Activated CD8-positive, alpha-beta memory T cell treated with anti-CD3 and anti-CD28 coated beads, Interleukin-2, amount 50 U/mL, for 1 hour (primary cell): Measurements from ENCODE around the gene RECK.
A peak's percentile ranks its signal among the peaks of the same experiment; 100 is the strongest.
"Not testable (repeated sequence)": the region's sequence is repeated elsewhere in the genome, so short reads cannot be mapped to it uniquely, and the experiment has no call there.

ENCODE experiments used
- DNase-seq: peaks from one replicate; pipeline ENCODE4 v3.0.0-alpha.2; 2020; ENCODE audit errors: extremely low read depth

The RECK gene

DNA sequence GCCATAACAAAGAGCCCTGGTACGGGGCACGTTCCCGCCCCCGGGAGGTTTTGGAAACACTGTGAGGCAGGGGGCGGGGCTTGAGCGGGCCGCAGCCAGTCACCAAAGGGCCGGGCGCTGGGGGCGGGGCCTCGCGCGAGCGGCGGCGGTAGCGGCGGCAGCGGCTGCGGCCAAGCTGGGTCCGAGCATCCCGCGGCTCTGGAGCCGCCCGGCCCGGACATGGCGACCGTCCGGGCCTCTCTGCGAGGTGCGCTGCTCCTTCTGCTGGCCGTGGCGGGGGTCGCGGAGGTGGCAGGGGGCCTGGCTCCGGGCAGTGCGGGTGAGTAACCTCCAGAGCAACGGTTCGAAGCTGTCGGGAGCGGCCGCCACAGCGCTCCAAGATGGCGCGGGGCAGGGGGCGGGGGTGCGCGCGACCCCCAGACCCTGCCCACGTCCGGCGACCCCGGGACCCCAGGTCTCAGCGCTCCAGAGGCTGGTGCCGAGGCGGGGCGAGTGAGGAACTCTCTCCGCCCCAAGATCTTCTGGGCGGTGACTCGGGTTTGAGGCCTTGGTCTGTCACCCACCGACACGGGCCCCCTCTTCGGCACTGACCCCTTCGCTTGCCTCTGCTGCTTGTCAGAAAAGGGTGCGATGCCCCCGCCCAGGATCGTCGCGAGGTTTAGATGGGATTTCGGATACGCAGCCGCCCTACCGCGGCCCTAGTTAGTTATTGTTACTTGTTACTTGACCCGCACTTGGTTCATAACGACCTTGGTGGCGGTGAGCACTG, at the start of gene RECK:
Gene RECK, plus strand, starts transcription at position 134 of the 769 bp plus-strand sequence. Its CDS starts 86 bp downstream, at position 220.
- peak; percentile 61 for DNase-seq

DNA sequence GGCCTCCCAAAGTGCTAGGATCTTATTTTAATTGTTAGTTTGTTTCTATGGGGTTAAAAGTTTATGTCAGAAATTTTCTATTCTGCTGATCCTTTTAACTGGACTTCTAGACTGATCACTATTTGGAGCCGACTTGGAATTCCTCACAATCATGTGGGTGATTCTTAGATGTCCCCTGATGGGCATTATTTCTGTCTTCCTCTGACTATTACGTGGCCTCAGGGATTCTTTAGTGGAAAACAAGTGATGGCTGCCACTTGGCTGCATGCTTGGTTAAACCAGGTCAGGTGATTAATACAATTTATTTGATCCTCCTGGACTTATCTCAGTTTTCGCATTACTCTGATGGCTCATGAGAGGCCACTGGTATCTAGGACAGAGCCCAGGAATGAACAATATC, 46.6 kb upstream of the RECK start:
- no peak for DNase-seq

- not testable (repeated sequence) for DNase-seq
These were observed 43.6 kb upstream of the RECK start for GRCh38 chr9:35993136-35993535.

- DNase-seq = no peak
These were observed 42.6 kb upstream of the RECK start for GRCh38 chr9:35993976-35994720.

- no peak for DNase-seq
These were observed 41.8 kb upstream of the RECK start for GRCh38 chr9:35994959-35995358.

- DNase-seq = no peak
These were observed 40.2 kb upstream of the RECK start for GRCh38 chr9:35996358-35996970.

- DNase-seq = not testable (repeated sequence)
These were observed 39.7 kb upstream of the RECK start for GRCh38 chr9:35997016-35997415.

- DNase-seq = no peak
These were observed 38.4 kb upstream of the RECK start for GRCh38 chr9:35998333-35998732.

DNA sequence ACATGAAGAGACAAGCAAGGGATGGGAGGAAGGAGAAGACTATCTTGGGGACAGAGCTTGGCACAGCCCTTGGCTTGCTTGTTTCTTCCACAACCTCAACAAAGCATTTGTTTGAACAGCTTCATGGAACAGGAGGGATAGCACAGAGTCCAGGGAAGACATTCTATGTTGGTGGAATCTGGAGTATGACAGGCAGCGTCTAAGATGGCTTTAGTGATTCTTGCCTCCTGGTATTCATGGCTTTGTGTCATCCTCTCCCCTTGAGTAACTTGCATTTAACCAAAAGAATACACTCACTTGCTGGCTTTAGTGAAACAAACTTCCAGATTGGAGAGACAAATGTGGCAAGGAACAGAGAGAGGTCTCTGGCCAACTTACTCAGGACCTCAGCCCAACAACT, 30.8 kb upstream of the RECK start:
- DNase-seq = no peak

DNA sequence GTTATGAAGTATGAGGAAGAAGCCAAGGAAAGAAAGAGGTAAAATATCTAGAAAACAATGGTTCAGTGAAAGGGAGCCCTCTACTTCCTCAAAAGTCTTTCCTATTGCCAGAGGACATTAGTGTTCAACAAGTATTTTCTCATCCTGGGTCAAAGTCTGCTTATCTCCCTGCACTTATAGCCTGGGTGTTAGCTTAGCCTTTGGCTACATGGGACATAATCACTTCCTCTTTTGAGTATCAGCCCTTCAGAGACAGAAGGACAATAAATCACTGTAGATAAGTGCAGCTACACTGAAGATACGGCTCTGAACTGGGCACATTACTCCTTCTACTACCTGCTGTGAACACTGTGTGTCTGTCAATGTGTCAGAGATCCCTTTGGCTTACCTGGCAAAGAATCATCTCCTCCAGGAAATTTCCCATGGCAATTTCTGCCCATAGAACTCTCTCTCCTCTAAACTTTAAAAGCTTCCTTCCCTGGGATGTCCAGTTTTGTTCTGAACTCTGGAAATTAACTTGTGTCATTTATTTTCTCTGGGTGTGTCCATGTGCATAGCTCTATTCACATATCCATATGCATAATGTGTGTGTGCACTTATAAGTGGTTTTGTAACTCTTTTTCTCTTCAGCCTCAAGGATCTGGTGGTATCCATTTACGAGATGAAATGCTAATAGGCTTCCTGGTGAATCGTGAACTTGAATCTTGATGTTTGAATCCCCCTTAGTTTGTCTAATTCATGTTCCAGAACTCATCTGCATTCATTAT, 30.0 kb upstream of the RECK start:
- DNase-seq = no peak

- no peak for DNase-seq
These were observed 29.4 kb upstream of the RECK start for GRCh38 chr9:36007316-36007708.

DNA sequence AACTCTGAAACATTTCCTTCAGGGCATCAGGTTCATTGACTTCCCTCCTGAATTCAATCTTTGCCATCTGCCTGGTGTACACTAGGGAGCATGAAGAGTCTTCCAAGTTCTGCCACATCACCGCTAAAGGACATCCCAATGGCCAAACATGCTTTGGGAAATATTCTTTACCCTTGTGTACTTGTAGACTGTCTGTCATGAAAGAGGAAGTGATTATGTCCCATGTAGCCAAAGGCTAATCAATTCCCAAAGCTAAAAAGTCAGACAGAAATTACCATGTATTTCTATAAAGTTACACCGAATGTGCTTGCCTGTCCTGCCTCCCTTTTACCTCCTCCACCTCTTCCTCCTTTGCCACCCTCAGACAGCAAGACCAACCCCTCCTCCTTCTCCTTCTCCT, 28.9 kb upstream of the RECK start:
- DNase-seq = no peak

DNA sequence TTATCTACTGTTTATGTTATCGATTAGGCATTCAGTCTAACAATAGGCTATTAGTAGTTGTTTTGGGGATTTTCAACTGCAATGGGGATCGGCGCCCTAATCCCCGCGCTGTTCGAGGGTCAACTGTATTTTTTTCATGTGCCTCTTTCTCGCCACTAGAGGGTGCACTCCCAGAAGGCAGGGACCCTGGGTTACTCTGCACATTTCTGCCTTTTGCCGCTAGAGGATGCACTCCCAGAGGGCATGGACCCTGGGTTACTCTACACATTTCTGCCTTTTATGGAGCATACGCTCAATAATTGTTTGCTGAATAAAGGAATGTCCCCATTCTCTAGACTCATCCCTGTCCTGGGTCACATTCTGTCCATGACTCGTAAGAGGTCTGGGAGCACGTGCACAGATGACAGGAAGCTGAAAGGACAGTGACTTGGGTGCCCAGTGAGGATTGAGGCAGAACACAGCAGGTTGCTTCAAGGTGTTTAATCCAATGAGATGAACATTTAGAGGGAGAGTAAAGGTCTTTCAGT, 27.9 kb upstream of the RECK start:
- DNase-seq = peak; percentile 33

GRCh38 chr9:36011379-36011778, 25.3 kb upstream of the RECK start:
- no peak for DNase-seq

DNA sequence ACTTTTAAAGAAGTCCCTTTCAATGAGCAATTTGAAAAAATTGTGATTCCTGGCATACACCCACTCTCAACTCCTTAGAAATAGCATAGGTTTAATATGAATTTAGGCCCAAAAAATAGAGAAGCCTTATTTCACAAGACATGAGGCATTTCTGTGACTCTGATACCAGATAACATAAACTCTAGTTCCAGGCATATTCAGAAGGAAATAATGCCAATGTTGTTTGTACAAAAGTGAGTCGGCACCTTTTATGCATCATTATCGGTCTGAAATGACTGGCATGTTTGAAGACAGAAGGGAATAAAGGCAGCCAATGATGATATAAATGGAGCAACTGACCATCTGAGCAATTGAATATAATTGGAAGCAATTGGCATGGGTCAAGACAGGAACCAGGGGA, 19.4 kb upstream of the RECK start:
- DNase-seq = no peak

GRCh38 chr9:36018129-36018528, 18.6 kb upstream of the RECK start:
- DNase-seq = no peak

GRCh38 chr9:36018891-36019720, 17.6 kb upstream of the RECK start:
- no peak for DNase-seq

DNA sequence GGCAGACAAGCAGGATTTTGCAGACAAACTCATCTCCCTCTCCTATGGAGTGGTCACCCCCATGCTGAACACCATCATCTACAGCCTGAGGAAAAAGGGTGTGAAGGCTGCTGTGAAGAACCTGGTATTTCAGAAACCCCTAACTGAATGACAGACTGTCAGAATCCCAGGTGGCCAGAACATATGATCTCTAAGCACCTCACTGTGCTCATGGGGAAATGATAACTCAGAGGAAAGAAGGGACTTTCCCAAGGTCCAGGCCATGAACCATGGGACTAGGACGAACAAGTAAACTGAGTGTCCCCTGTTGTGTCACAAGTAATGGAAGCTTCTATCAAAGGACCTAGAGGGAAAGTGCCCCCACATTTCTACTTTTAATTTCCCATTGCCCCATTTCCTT, 14.7 kb upstream of the RECK start:
- DNase-seq = no peak

DNA sequence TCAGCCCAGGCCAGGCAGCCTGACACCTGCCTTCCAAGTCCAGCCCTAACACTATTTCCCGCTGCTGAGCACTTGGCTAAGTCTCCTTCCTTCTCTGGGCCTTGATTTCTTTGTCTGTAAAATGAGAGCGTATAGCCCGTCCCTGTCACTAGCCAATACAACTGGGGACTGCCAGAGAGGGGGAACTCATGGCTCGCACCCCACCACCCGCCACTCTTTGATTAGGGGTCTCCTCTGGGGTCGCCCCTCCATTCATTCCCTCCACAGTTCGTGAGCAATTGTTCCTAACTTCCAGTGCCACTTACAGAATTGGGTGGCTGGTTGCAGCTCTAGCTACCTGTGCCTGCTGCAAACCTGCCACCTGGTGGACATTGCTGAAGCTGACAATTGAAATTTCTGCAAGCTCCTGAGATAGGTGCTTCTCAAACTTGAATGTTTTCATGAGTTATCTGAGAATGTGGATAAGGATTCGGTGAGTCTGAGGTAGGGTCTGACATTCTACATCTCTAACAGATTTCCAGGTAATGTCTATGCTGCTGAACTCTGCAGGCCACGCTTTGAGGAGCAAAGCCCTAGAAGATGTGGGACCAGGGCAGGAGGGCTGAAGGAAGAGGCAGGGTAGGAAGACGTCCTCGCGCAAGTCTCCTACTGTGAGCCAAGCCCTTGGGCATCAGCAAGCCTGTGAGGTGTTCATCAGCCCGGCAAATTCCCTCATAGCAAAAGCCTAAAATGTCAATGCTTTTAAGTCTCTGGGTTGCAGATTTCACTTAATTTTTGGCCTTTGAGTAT, 13.3 kb upstream of the RECK start:
- DNase-seq = no peak

DNA sequence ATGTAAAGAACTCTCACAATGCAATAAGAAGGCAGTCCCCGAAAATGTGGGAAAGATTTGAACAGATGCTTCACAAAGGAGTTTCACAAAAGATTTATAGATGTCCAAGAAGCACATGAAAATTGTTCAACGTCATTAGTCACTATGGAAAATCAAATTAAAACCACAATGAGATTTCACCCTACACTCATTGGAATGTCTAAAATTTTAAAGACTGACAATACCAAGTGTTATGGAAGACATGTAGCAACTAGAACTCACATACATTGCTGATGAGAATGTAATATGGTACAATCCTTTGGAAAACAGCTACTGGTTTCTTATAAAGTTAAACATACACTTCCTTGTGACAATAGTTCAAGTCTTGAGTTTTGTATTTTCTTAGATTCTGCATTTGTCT, 11.0 kb upstream of the RECK start:
- no peak for DNase-seq
